Loucy (cell line): ENCODE measurements around the gene CDC42BPB.

Experiments used
- H2AFZ ChIP-seq: fragments of 200-600 bp; sonication (generic); 2 replicates; pipeline ENCODE4 v1.6.0; 2016; ENCODE audit warnings: antibody characterized with exemption, mild to moderate bottlenecking, low read length, moderate library complexity
- H3F3A ChIP-seq: fragments of 200-600 bp; 2 replicates; pipeline ENCODE4 v1.6.0; 2016; ENCODE audit warnings: antibody characterized with exemption, low read depth, mild to moderate bottlenecking
- H3K27me3 ChIP-seq: fragments of 200-600 bp; sonication (generic); 2 replicates; pipeline ENCODE4 v1.6.1; 2014; ENCODE audit warnings: low read length, mild to moderate bottlenecking; ENCODE audit not compliant: insufficient read depth, poor library complexity, severe bottlenecking
- H3K36me3 ChIP-seq: fragments of 200-600 bp; sonication (generic); 2 replicates; pipeline ENCODE4 v1.6.1; 2016; ENCODE audit warnings: low read length; ENCODE audit not compliant: insufficient read depth
- H3K4me1 ChIP-seq: fragments of 200-600 bp; sonication (generic); 2 replicates; pipeline ENCODE4 v1.5.1; 2014; ENCODE audit warnings: low read length, mild to moderate bottlenecking; ENCODE audit not compliant: insufficient read depth, poor library complexity, severe bottlenecking
- H3K4me2 ChIP-seq: fragments of 200-600 bp; sonication (generic); 2 replicates; pipeline ENCODE4 v1.6.0; 2014; ENCODE audit warnings: antibody characterized with exemption, low read length, low read depth, mild to moderate bottlenecking; ENCODE audit not compliant: poor library complexity, severe bottlenecking
- H3K4me3 ChIP-seq: fragments of 200-600 bp; sonication (generic); 2 replicates; pipeline ENCODE4 v1.5.1; 2014; ENCODE audit warnings: low read length, mild to moderate bottlenecking, mixed read lengths; ENCODE audit not compliant: poor library complexity, severe bottlenecking
- H3K79me2 ChIP-seq: fragments of 200-600 bp; sonication (generic); 2 replicates; pipeline ENCODE4 v1.6.1; 2014; ENCODE audit warnings: low read length; ENCODE audit not compliant: insufficient read depth
- H3K9ac ChIP-seq: fragments of 200-600 bp; sonication (generic); 2 replicates; pipeline ENCODE4 v1.6.0; 2014; ENCODE audit warnings: mild to moderate bottlenecking, low read depth, low read length, moderate library complexity; ENCODE audit not compliant: poor library complexity, severe bottlenecking
- H3K9me2 ChIP-seq: fragments of 200-600 bp; sonication (generic); replicated peaks from 2 replicates; pipeline ENCODE4 v1.6.1; 2016; ENCODE audit warnings: low read depth, low read length, mixed read lengths
- H3K9me3 ChIP-seq: fragments of 200-600 bp; sonication (generic); 2 replicates; pipeline ENCODE4 v1.6.1; 2014; ENCODE audit warnings: mild to moderate bottlenecking, antibody characterized with exemption, low read length, low read depth; ENCODE audit not compliant: insufficient read depth
- H4K20me1 ChIP-seq: fragments of 200-600 bp; sonication (generic); 2 replicates; pipeline ENCODE4 v1.6.0; 2014; ENCODE audit warnings: antibody characterized with exemption, low read length, mild to moderate bottlenecking; ENCODE audit not compliant: insufficient read depth, poor library complexity, severe bottlenecking
- CTCF ChIP-seq: fragments of 200-600 bp; sonication (generic); conservative IDR thresholded peaks from 2 replicates; pipeline ENCODE4 v1.5.1; 2014; ENCODE audit warnings: mild to moderate bottlenecking, antibody characterized with exemption, low read length
- EZH2phosphoT487 ChIP-seq: fragments of 200-600 bp; IDR thresholded peaks from 2 replicates; pipeline ENCODE4 v1.6.1; 2018; ENCODE audit warnings: antibody characterized with exemption, mild to moderate bottlenecking, moderate library complexity, borderline replicate concordance

Gene CDC42BPB

GRCh38 chr14:103089386-103090335 lies 32.3 kb upstream of the CDC42BPB start:
- Histone ChIP-seq H3K27me3 (no peaks in the 10 kb centered on the region), H3K9ac (no peak overlapping the region), H3K9me3 (no peaks in the 10 kb centered on the region), H3K4me1 (peaks cover 4% of the 10 kb centered on the region), H3K4me2 (no peak overlapping the region), H3K4me3 (no peak overlapping the region), H3K9me2 (no peaks in the 10 kb centered on the region), H2AFZ (no peak overlapping the region), H3K79me2 (no peaks in the 10 kb centered on the region), H3F3A (no peaks in the 10 kb centered on the region), H4K20me1 (no peaks in the 10 kb centered on the region), H3K36me3 (no peaks in the 10 kb centered on the region)
- no peak for TF ChIP-seq EZH2phosphoT487
- no peak for TF ChIP-seq CTCF

GRCh38 chr14:103088921-103089320 lies 31.6 kb upstream of the CDC42BPB start:
- Histone ChIP-seq H2AFZ (no peak overlapping the region), H3K27me3 (no peaks in the 10 kb centered on the region), H3K79me2 (no peaks in the 10 kb centered on the region), H3K4me2 (no peak overlapping the region), H3K9me3 (no peaks in the 10 kb centered on the region), H3K9me2 (no peaks in the 10 kb centered on the region), H3K9ac (no peak overlapping the region), H3F3A (no peaks in the 10 kb centered on the region), H3K36me3 (no peaks in the 10 kb centered on the region), H3K4me1 (peaks cover 4% of the 10 kb centered on the region), H4K20me1 (no peaks in the 10 kb centered on the region), H3K4me3 (no peak overlapping the region)
- TF ChIP-seq CTCF (no peak), EZH2phosphoT487 (no peak)

- no peaks in the 10 kb centered on the region for H3F3A ChIP-seq
- H3K4me2 ChIP-seq: no peak overlapping the region
Measured at GRCh38 chr14:103087343-103087835, 30.0 kb upstream of the CDC42BPB start.

More at GRCh38 chr14:103087343-103087835, 30.0 kb upstream of the CDC42BPB start:
- Histone ChIP-seq H3K9ac (no peak overlapping the region), H3K9me2 (no peaks in the 10 kb centered on the region), H3K4me3 (no peak overlapping the region), H3K27me3 (no peaks in the 10 kb centered on the region), H3K9me3 (no peaks in the 10 kb centered on the region), H3K79me2 (no peaks in the 10 kb centered on the region), H3K4me1 (peaks cover 4% of the 10 kb centered on the region), H2AFZ (no peak overlapping the region), H4K20me1 (no peaks in the 10 kb centered on the region), H3K36me3 (no peaks in the 10 kb centered on the region)
- TF ChIP-seq CTCF (no peak), EZH2phosphoT487 (no peak)
